ENCODE data around the gene SHLD1.

DNA sequence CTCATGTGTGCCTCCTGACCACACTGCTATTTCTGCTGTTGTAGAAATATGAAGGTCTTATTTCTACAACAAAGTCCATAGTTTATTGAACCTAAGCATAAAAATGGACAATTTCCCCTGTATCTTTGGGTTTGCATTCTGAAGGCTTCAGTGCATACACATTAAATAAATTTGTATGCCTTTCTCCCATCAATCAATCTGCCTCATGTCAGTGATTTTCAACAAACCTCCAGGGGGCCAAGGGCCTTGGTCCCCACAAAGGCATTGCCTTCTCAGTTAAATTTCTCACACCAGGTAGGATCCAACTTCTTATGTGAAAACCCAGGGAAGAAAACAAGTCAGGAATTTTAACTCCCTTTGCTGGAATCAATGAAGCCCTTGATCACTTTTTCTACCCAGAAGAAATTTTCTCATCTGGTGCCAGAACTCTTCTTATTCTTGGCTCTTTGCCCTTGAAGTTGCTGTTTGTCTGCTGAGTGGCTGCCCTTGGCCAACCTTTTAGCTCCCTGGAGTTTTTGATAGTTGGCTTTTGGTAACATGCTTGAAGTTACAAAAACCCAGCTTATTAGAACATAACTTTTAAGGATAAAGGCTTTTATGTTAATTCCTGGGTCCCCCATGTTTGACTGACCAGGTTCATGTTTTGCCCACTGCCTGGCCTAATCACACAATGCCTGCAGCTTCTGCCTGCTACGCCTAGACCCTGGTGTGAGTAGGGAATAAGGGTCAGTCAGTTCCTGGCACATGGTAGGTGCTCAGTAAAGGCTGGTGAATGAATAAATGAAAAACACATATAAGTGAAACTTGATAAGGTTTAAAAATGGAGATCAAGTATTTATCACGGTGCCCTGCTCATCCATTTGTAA is 37.0 kb downstream of the SHLD1 start:
- TF ChIP-seq, protein P1, sequence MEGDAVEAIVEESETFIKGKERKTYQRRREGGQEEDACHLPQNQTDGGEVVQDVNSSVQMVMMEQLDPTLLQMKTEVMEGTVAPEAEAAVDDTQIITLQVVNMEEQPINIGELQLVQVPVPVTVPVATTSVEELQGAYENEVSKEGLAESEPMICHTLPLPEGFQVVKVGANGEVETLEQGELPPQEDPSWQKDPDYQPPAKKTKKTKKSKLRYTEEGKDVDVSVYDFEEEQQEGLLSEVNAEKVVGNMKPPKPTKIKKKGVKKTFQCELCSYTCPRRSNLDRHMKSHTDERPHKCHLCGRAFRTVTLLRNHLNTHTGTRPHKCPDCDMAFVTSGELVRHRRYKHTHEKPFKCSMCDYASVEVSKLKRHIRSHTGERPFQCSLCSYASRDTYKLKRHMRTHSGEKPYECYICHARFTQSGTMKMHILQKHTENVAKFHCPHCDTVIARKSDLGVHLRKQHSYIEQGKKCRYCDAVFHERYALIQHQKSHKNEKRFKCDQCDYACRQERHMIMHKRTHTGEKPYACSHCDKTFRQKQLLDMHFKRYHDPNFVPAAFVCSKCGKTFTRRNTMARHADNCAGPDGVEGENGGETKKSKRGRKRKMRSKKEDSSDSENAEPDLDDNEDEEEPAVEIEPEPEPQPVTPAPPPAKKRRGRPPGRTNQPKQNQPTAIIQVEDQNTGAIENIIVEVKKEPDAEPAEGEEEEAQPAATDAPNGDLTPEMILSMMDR (IDR thresholded peaks at IDR 0.05) = no peak
- no peak for TF ChIP-seq POLR2A (IDR thresholded peaks at IDR 0.05)
